HCT116 (cell line): ENCODE measurements around the gene COPE. TPM values are rescaled to one million over a fixed set of nuclear protein-coding genes. Genes with fewer than 3 reads are reported as not detected.

Experiments
- ATAC-seq: fragments of 200-7000 bp; cut with Tn5 transposase; 2 replicates; pipeline ENCODE4 v1.9.1; 2020; ENCODE audit warnings: mild to moderate bottlenecking, moderate library complexity
- BruUV-seq: library from RNA; stranded (reverse); fragments of 400-500 nt; replicated peaks from 2 replicates; lab custom pipeline; 2021; lab: Mats Ljungman, UMichigan
- CTCF ChIA-PET: fragments of 300-600 bp; sonication (Branson Sonifier 250); formaldehyde crosslinking; loops from one replicate; lab custom pipeline; 2021; ENCODE audit warnings: antibody characterized with exemption; lab: Charles Lee
- POLR2A ChIA-PET: fragments of 300-600, 350-600 bp; sonication (Branson Sonifier 250); formaldehyde crosslinking; loops from one replicate; lab custom pipeline; 2021; ENCODE audit warnings: antibody characterized with exemption; lab: Charles Lee
- RAD21 ChIA-PET, 2 experiments: fragments of 300-600 bp; sonication (Branson Sonifier 250); formaldehyde crosslinking; loops; one replicate each; lab custom pipeline; 2023; ENCODE audit warnings: low total read pairs in 2 of 2; ENCODE audit not compliant: uncharacterized antibody in 2 of 2, unreplicated experiment in 2 of 2, low non-redundant PET in 1 of 2; lab: Charles Lee
- DNase-seq: peaks from one replicate; pipeline ENCODE4 v3.0.0-alpha.2; 2010; ENCODE audit warnings: low read depth, low spot score
- H2AFZ ChIP-seq: fragments of 200-600 bp; shearing (Covaris generic), sonication (generic); 2 replicates; pipeline ENCODE4 v1.6.1; 2017; ENCODE audit warnings: low read depth, mixed run types, mixed read lengths, antibody characterized with exemption, low read length; ENCODE audit not compliant: poor library complexity, severe bottlenecking
- H3K27ac ChIP-seq: 2 replicates; pipeline ENCODE4 v1.5.1; 2012; ENCODE audit warnings: low read depth, low read length
- H3K27me3 ChIP-seq: fragments of 200-600 bp; sonication (generic); 2 replicates; pipeline ENCODE4 v1.6.1; 2016; ENCODE audit warnings: mixed run types, low read length, mixed read lengths; ENCODE audit not compliant: insufficient read depth
- H3K36me3 ChIP-seq, 2 experiments: fragments of 200-500 bp in 1 of 2; fragments of 200-600 bp in 1 of 2; sonication (Bioruptor generic) in 1 of 2; sonication (generic) in 1 of 2; 2 replicates each; pipeline versions ENCODE4 v1.5.1 to v1.6.1; 2014 to 2016; ENCODE audit warnings: low read length in 2 of 2, inconsistent platforms in 1 of 2, mixed read lengths in 1 of 2, mixed run types in 1 of 2; ENCODE audit not compliant: insufficient read depth in 2 of 2, control insufficient read depth in 1 of 2
- H3K4me1 ChIP-seq, 2 experiments: fragments of 200-600 bp in 1 of 2; sonication (generic) in 1 of 2; 2 replicates each; pipeline versions ENCODE4 v1.5.1 to v1.6.1; 2012 to 2017; ENCODE audit warnings: low read length in 2 of 2, inconsistent platforms in 1 of 2, mild to moderate bottlenecking in 1 of 2, mixed read lengths in 1 of 2, mixed run types in 1 of 2, moderate library complexity in 1 of 2; ENCODE audit not compliant: insufficient read depth in 2 of 2, control insufficient read depth in 1 of 2
- H3K4me2 ChIP-seq: fragments of 200-600 bp; sonication (generic); 2 replicates; pipeline ENCODE4 v1.6.1; 2017; ENCODE audit warnings: mixed run types, low read length, mixed read lengths
- H3K4me3 ChIP-seq, 2 experiments: fragments of 200-600 bp in 1 of 2; sonication (generic) in 1 of 2; replicated peaks in 1 of 2; 2 replicates each; pipeline ENCODE4 v1.5.1; 2011 to 2016; ENCODE audit warnings: low read length in 2 of 2, control low read depth in 1 of 2, low read depth in 1 of 2, mild to moderate bottlenecking in 1 of 2, mixed read lengths in 1 of 2, mixed run types in 1 of 2
- H3K79me2 ChIP-seq: fragments of 200-600 bp; sonication (generic); 2 replicates; pipeline ENCODE4 v1.6.1; 2017; ENCODE audit warnings: mild to moderate bottlenecking, mixed run types, low read length, moderate library complexity, mixed read lengths; ENCODE audit not compliant: insufficient read depth
- H3K9ac ChIP-seq: fragments of 200-600 bp; sonication (generic); 2 replicates; pipeline ENCODE4 v1.6.1; 2016; ENCODE audit warnings: low read length, mixed read lengths
- H3K9me2 ChIP-seq: fragments of 200-600 bp; sonication (generic), shearing (Covaris generic); 2 replicates; pipeline ENCODE4 v1.6.1; 2017; ENCODE audit warnings: mixed run types, mild to moderate bottlenecking, moderate library complexity; ENCODE audit not compliant: insufficient read depth
- H3K9me3 ChIP-seq, 2 experiments: fragments of 200-500 bp in 1 of 2; fragments of 200-600 bp in 1 of 2; sonication (Bioruptor generic) in 1 of 2; sonication (generic) in 1 of 2; 2 replicates each; pipeline ENCODE4 v1.6.1; 2014 to 2017; ENCODE audit warnings: low read length in 2 of 2, mixed read lengths in 2 of 2, inconsistent platforms in 1 of 2, low read depth in 1 of 2, mild to moderate bottlenecking in 1 of 2, mixed run types in 1 of 2, moderate library complexity in 1 of 2; ENCODE audit not compliant: control insufficient read depth in 1 of 2, insufficient read depth in 1 of 2
- H4K20me1 ChIP-seq: fragments of 200-600 bp; sonication (generic), shearing (Covaris generic); 2 replicates; pipeline ENCODE4 v1.6.1; 2017; ENCODE audit warnings: mixed run types, mild to moderate bottlenecking, moderate library complexity; ENCODE audit not compliant: insufficient read depth
- ATF3 ChIP-seq: IDR thresholded peaks from 2 replicates; pipeline ENCODE4 v1.6.1; 2012
- CBX3 ChIP-seq: IDR thresholded peaks from 2 replicates; pipeline ENCODE4 v1.6.1; 2012; ENCODE audit warnings: low read depth
- CTCF ChIP-seq, 3 experiments: fragments of 200-600 bp in 1 of 3; sonication (generic) in 1 of 3; IDR thresholded peaks in 2 of 3; conservative IDR thresholded peaks in 1 of 3; 2 replicates each; pipeline ENCODE4 v1.5.1; 2012 to 2017; ENCODE audit warnings: low read depth in 2 of 3, low read length in 2 of 3, antibody characterized with exemption in 1 of 3, borderline replicate concordance in 1 of 3, control low read depth in 1 of 3, mild to moderate bottlenecking in 1 of 3, mixed read lengths in 1 of 3, mixed run types in 1 of 3, moderate library complexity in 1 of 3; ENCODE audit not compliant: insufficient read depth in 1 of 3
- EGR1 ChIP-seq: IDR thresholded peaks from 2 replicates; pipeline ENCODE4 v1.6.1; 2012; ENCODE audit warnings: low read depth
- ELF1 ChIP-seq: IDR thresholded peaks from 2 replicates; pipeline ENCODE4 v1.6.1; 2012; ENCODE audit warnings: low read depth, borderline replicate concordance
- EZH2 ChIP-seq: fragments of 200-600 bp; sonication (generic); IDR thresholded peaks from 2 replicates; pipeline ENCODE4 v1.6.1; 2017; ENCODE audit warnings: antibody characterized with exemption, mixed run types
- EZH2phosphoT487 ChIP-seq: fragments of 200-600 bp; IDR thresholded peaks from 2 replicates; pipeline ENCODE4 v1.6.1; 2018; ENCODE audit warnings: antibody characterized with exemption, borderline replicate concordance
- FOSL1 ChIP-seq: IDR thresholded peaks from 2 replicates; pipeline ENCODE4 v1.6.1; 2012; ENCODE audit warnings: low read depth
- JUND ChIP-seq: IDR thresholded peaks from 2 replicates; pipeline ENCODE4 v1.6.1; 2012
- POLR2A ChIP-seq: IDR thresholded peaks from 2 replicates; pipeline ENCODE4 v1.7.0; 2011; ENCODE audit warnings: borderline replicate concordance; ENCODE audit not compliant: insufficient read depth, insufficient read length; ENCODE audit errors: extremely low read depth
- RAD21 ChIP-seq: IDR thresholded peaks from 2 replicates; pipeline ENCODE4 v1.6.1; 2012; ENCODE audit warnings: low read depth, mild to moderate bottlenecking
- REST ChIP-seq: IDR thresholded peaks from 2 replicates; pipeline ENCODE4 v1.6.1; 2012; ENCODE audit warnings: low read depth
- SIN3A ChIP-seq: IDR thresholded peaks from 2 replicates; pipeline ENCODE4 v1.6.1; 2012; ENCODE audit warnings: low read depth
- SRF ChIP-seq: IDR thresholded peaks from 2 replicates; pipeline ENCODE4 v1.6.1; 2012; ENCODE audit warnings: low read depth
- TCF7L2 ChIP-seq: IDR thresholded peaks from 2 replicates; pipeline ENCODE4 v1.7.0; 2011; ENCODE audit warnings: borderline replicate concordance, inconsistent platforms; ENCODE audit not compliant: insufficient read depth, insufficient read length; ENCODE audit errors: extremely low read depth
- YY1 ChIP-seq: IDR thresholded peaks from 2 replicates; pipeline ENCODE4 v1.6.1; 2011; ENCODE audit warnings: low read length, low read depth, moderate library complexity, mild to moderate bottlenecking; ENCODE audit not compliant: insufficient replicate concordance; ENCODE audit errors: extremely low read depth
- ZBTB33 ChIP-seq: IDR thresholded peaks from 2 replicates; pipeline ENCODE4 v1.6.1; 2011; ENCODE audit warnings: mild to moderate bottlenecking, low read length, moderate library complexity; ENCODE audit not compliant: insufficient replicate concordance; ENCODE audit errors: extremely low read depth
- ZFX ChIP-seq: fragments of 450-650 bp; IDR thresholded peaks from 2 replicates; pipeline ENCODE4 v1.6.1; 2017
- ZNF274 ChIP-seq: fragments of 200-500 bp; sonication (Bioruptor generic); IDR thresholded peaks from 2 replicates; pipeline ENCODE4 v1.6.1; 2014; ENCODE audit warnings: mild to moderate bottlenecking, low read depth, low read length, inconsistent platforms
- intact Hi-C: fragments of 100-400 bp; cut with micrococcal nuclease; formaldehyde crosslinking; loops from 2 replicates; pipeline ENCODE4 v1.10.0; 2022
- total RNA-seq: library from RNA; stranded (reverse); gene quantifications from one replicate; pipeline ENCODE4 v1.2.1, GENCODE V29; 2021; ENCODE audit not compliant: unreplicated experiment

COPE gene
- total RNA-seq, 1 experiment from 2014 or later, result 263 TPM

- H3K9me2 ChIP-seq, result no peaks in the 10 kb centered on the region
- peak within 1 kb of the TSS; percentile 91 for H3K27ac ChIP-seq
- H3K4me2 ChIP-seq, result peak within 1 kb of the TSS; percentile 94
- H2AFZ ChIP-seq, result peak within 1 kb of the TSS; percentile 54
- peak within 1 kb of the TSS; percentile 77 to 79 for H3K4me3 ChIP-seq
- RAD21 ChIA-PET, result no interaction called here
- H4K20me1 ChIP-seq, result no peaks in the 10 kb centered on the region
- peak within 1 kb of the TSS; percentile 82 for H3K9ac ChIP-seq
- peaks cover 10 to 35% of the 10 kb centered on the region in 2 experiments for H3K4me1 ChIP-seq
- intact Hi-C loops, result loop anchor here (2.0 kb wide), 1 partner anchor 46 kb away; no protein-coding TSS in a partner anchor
- H3K79me2 ChIP-seq, result peaks cover 9% of the 10 kb centered on the region; the same call in 1 of the 2 replicates
- H3K27me3 ChIP-seq, result no peaks in the 10 kb centered on the region
- no TSS peak for BruUV-seq
- CTCF ChIA-PET, result no interaction called here
- DNase-seq (no peak), ATAC-seq (peak; percentile 79)
- no peaks in the 10 kb centered on the region for H3K9me3 ChIP-seq
- POLR2A ChIA-PET, result no interaction called here
- H3K36me3 ChIP-seq, result peaks cover 0 to 5% of the 10 kb centered on the region in 2 experiments; a peak in 2 of 4 replicates
- no peak for TF ChIP-seq CBX3
- TF ChIP-seq FOSL1, result no peak
- peak; percentile 70; the same call in 1 of the 2 replicates for TF ChIP-seq ZFX
- TF ChIP-seq RAD21, result no peak
- peak; percentile 26 for TF ChIP-seq YY1
- TF ChIP-seq TCF7L2, result peak; percentile 59
- no peak for TF ChIP-seq ATF3
- no peak for TF ChIP-seq REST
- TF ChIP-seq SRF, result no peak
- TF ChIP-seq EZH2phosphoT487, result no peak
- TF ChIP-seq SIN3A, result no peak
- TF ChIP-seq JUND, result no peak
- no peak for TF ChIP-seq POLR2A
- peak in 2 of 3 experiments; percentile 4 to 31; a peak in 1 of 6 replicates for TF ChIP-seq CTCF (IDR thresholded peaks at IDR 0.05 in 2 of 3, conservative IDR thresholded peaks at IDR 0.05 in 1 of 3; ENCODE audit: borderline replicate concordance in 1 of 3, insufficient read depth in 1 of 3, low read depth in 2 of 3, low read length in 2 of 3)
- TF ChIP-seq EGR1, result no peak
- no peak for TF ChIP-seq ELF1
- TF ChIP-seq EZH2, result no peak
- no peak for TF ChIP-seq ZNF274
- no peak for TF ChIP-seq ZBTB33
Observed at GRCh38 chr19:18940769-18941627, 21.8 kb upstream of the COPE start, which contains the start of gene HOMER3. TSS of gene HOMER3 (minus strand) at chr19:18941217. CDS start at chr19:18938982, 2,235 bp downstream.
